Hepatocyte (in vitro differentiated cells): Measurements from ENCODE around the gene TP73. TPM values are rescaled to one million over a fixed set of nuclear protein-coding genes. Genes with fewer than 3 reads are reported as not detected.

Source experiments
- DNase-seq: peaks from one replicate; pipeline ENCODE4 v3.0.0-alpha.2; 2016; ENCODE audit warnings: low spot score
- H2AFZ ChIP-seq: fragments of 200-600 bp; sonication (generic); 2 replicates; pipeline ENCODE4 v1.6.0; 2016; ENCODE audit warnings: antibody characterized with exemption, mild to moderate bottlenecking
- H3K27ac ChIP-seq: fragments of 200-600 bp; sonication (generic); 2 replicates; pipeline ENCODE4 v1.5.1; 2016; ENCODE audit warnings: mild to moderate bottlenecking
- H3K27me3 ChIP-seq: fragments of 200-600 bp; sonication (generic); 2 replicates; pipeline ENCODE4 v1.6.1; 2016
- H3K36me3 ChIP-seq: fragments of 200-600 bp; sonication (generic); replicated peaks from 2 replicates; pipeline ENCODE4 v1.5.1; 2016; ENCODE audit warnings: low read depth; ENCODE audit not compliant: insufficient read depth
- H3K4me1 ChIP-seq: fragments of 200-600 bp; sonication (generic); 2 replicates; pipeline ENCODE4 v1.5.1; 2016; ENCODE audit warnings: mild to moderate bottlenecking, moderate library complexity; ENCODE audit not compliant: insufficient read depth
- H3K4me2 ChIP-seq: fragments of 200-600 bp; sonication (generic); 2 replicates; pipeline ENCODE4 v1.6.0; 2016
- H3K4me3 ChIP-seq: fragments of 200-600 bp; sonication (generic); 2 replicates; pipeline ENCODE4 v1.5.1; 2016; ENCODE audit warnings: mild to moderate bottlenecking
- H3K79me2 ChIP-seq: fragments of 200-600 bp; sonication (generic); 2 replicates; pipeline ENCODE4 v1.6.0; 2017; ENCODE audit warnings: mild to moderate bottlenecking
- H3K9me2 ChIP-seq: fragments of 200-600 bp; sonication (generic); replicated peaks from 2 replicates; pipeline ENCODE4 v1.6.0; 2017; ENCODE audit warnings: mild to moderate bottlenecking; ENCODE audit not compliant: insufficient read depth
- H3K9me3 ChIP-seq: fragments of 200-600 bp; sonication (generic); 2 replicates; pipeline ENCODE4 v1.5.1; 2016; ENCODE audit warnings: low read depth, mild to moderate bottlenecking
- H4K20me1 ChIP-seq: fragments of 200-600 bp; sonication (generic); 2 replicates; pipeline ENCODE4 v1.6.0; 2016; ENCODE audit warnings: mild to moderate bottlenecking; ENCODE audit not compliant: insufficient read depth, poor library complexity, severe bottlenecking
- EZH2 ChIP-seq: fragments of 200-600 bp; sonication (generic); IDR thresholded peaks from 2 replicates; pipeline ENCODE4 v1.6.1; 2016; ENCODE audit warnings: antibody characterized with exemption, mild to moderate bottlenecking, borderline replicate concordance
- EZH2phosphoT487 ChIP-seq: fragments of 200-600 bp; sonication (generic); IDR thresholded peaks from one replicate; pipeline ENCODE4 v1.6.1; 2018; ENCODE audit warnings: antibody characterized with exemption, mild to moderate bottlenecking, low read depth, moderate library complexity; ENCODE audit not compliant: unreplicated experiment, severe bottlenecking
- WGBS: methylation state at CpG from one replicate; pipeline ENCODE4 v1.1.6; 2016; ENCODE audit warnings: low lambda C conversion rate; ENCODE audit errors: missing lambda C conversion rate; 5-methylcytosine and 5-hydroxymethylcytosine counted together
- polyA plus RNA-seq: library from polyadenylated mRNA; unstranded; fragments of >200 nt; fragmentation: Nextera tagmentation; extraction: Ambion mirVana; gene quantifications from 2 replicates; pipeline ENCODE4 v1.2.1, GENCODE V29; 2016
- total RNA-seq: library from RNA; depleted of rRNA; stranded (reverse); fragments of >200 nt; gene quantifications from 2 replicates; pipeline ENCODE4 v1.2.3, GENCODE V29; 2014
- TF ChIP-seq, protein P1 (sequence below): fragments of 200-600 bp; sonication (generic); IDR thresholded peaks from 2 replicates; pipeline ENCODE4 v1.5.1; 2016; ENCODE audit warnings: antibody characterized with exemption, mild to moderate bottlenecking; ENCODE audit not compliant: poor library complexity

TP73 gene
- total and polyA plus RNA-seq, 2 experiments from 2014 or later: 0.27 to 0.47 TPM

DNA sequence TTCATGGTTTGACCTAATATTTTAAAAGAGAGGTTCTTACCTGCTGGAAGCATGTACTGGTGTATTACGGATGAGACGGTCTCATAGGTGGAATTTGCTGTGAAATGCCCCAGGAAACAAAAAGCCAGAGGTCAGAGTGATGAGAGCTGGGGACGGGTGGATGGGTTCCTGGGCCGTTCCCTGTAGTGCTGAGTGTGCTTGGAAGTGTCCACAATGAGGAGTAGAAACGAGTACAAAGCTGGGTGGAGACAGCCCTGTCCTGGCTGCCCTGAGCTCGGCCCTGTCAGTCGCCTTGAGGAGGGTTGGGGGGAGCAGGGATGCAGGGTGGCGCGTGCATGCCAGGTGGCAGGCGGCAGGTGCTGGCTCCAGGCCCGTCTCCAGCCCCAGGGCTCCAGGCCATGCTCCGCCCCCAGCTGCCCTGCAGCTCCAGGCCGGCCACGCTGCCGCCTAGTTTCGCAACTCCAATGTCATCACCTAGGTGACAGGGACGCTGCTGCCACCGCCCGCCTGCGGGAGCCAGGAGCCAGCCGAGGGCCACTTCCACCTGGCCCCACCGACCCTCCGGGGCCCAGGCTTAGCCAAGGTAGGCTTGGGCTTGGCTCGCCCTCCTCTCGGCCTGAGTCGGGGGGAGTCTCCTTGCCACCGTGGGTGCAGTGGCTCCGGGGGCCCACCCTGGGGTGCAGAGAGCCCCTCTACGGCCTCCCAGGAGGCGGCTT is 16.4 kb downstream of the TP73 start:
- Histone ChIP-seq H3K4me3 (no peak overlapping the region), H2AFZ (no peak overlapping the region), H4K20me1 (no peaks in the 10 kb centered on the region), H3K27me3 (no peaks in the 10 kb centered on the region), H3K9me2 (no peaks in the 10 kb centered on the region), H3K27ac (no peak overlapping the region), H3K4me2 (no peak overlapping the region), H3K9me3 (no peaks in the 10 kb centered on the region), H3K79me2 (no peaks in the 10 kb centered on the region), H3K36me3 (no peaks in the 10 kb centered on the region), H3K4me1 (no peaks in the 10 kb centered on the region)
- no peak for TF ChIP-seq EZH2phosphoT487
- TF ChIP-seq EZH2: no peak
- TF ChIP-seq, protein P1, sequence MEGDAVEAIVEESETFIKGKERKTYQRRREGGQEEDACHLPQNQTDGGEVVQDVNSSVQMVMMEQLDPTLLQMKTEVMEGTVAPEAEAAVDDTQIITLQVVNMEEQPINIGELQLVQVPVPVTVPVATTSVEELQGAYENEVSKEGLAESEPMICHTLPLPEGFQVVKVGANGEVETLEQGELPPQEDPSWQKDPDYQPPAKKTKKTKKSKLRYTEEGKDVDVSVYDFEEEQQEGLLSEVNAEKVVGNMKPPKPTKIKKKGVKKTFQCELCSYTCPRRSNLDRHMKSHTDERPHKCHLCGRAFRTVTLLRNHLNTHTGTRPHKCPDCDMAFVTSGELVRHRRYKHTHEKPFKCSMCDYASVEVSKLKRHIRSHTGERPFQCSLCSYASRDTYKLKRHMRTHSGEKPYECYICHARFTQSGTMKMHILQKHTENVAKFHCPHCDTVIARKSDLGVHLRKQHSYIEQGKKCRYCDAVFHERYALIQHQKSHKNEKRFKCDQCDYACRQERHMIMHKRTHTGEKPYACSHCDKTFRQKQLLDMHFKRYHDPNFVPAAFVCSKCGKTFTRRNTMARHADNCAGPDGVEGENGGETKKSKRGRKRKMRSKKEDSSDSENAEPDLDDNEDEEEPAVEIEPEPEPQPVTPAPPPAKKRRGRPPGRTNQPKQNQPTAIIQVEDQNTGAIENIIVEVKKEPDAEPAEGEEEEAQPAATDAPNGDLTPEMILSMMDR: no peak
- 36% methylated on average over 29 of the region's 30 CpGs for WGBS
- DNase-seq: peak; percentile 91

DNA sequence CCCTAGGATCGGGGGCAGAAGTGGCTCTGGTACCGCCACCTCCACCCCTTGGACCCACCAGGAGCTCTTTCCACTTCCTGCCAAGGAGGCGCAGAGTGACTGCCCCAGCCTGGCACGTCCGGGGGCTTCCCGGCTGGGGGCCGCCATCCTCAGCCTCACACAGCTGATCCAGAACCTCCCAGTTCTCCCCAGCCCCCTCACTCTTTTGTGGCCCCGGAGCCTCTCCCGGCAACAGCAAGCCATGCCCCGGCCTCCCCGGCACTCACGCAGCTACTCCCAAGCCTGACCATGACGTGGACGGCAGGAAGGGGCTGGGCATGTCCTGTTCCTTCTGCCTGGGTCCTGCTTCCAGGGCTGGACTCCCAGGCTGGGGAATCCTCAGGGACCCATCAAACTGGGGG is 17.1 kb downstream of the TP73 start:
- TF ChIP-seq EZH2 (no peak), EZH2phosphoT487 (no peak)
- TF ChIP-seq, protein P1: no peak
- no peak overlapping the region for H3K4me3 ChIP-seq
- no peaks in the 10 kb centered on the region for H3K36me3 ChIP-seq
- no peaks in the 10 kb centered on the region for H4K20me1 ChIP-seq
- no peaks in the 10 kb centered on the region for H3K4me1 ChIP-seq
- H3K27ac ChIP-seq: no peak overlapping the region
- no peak overlapping the region for H3K4me2 ChIP-seq
- H3K9me2 ChIP-seq: no peaks in the 10 kb centered on the region
- H2AFZ ChIP-seq: no peak overlapping the region
- no peaks in the 10 kb centered on the region for H3K79me2 ChIP-seq
- no peaks in the 10 kb centered on the region for H3K27me3 ChIP-seq
- no peak for DNase-seq
- H3K9me3 ChIP-seq: no peaks in the 10 kb centered on the region
- WGBS: 87% methylated on average over 13 of the region's 14 CpGs

- H4K20me1 ChIP-seq: no peaks in the 10 kb centered on the region
- H3K9me2 ChIP-seq: no peaks in the 10 kb centered on the region
- no peak overlapping the region for H3K4me2 ChIP-seq
- no peak overlapping the region for H3K4me3 ChIP-seq
- WGBS: 85% methylated on average over 9 of the region's 9 CpGs
- DNase-seq: no peak
- H3K79me2 ChIP-seq: no peaks in the 10 kb centered on the region
- no peaks in the 10 kb centered on the region for H3K9me3 ChIP-seq
- H3K36me3 ChIP-seq: no peaks in the 10 kb centered on the region
- no peaks in the 10 kb centered on the region for H3K27me3 ChIP-seq
- no peak overlapping the region for H2AFZ ChIP-seq
- H3K27ac ChIP-seq: no peak overlapping the region
- TF ChIP-seq EZH2phosphoT487 (no peak), EZH2 (no peak)
- TF ChIP-seq, protein P1: no peak
- H3K4me1 ChIP-seq: no peaks in the 10 kb centered on the region
Observed at GRCh38 chr1:3669971-3670431, 17.7 kb downstream of the TP73 start.
